ENCODE measurements around the gene CACNB1. TPM values are rescaled to one million over a fixed set of nuclear protein-coding genes. Genes with fewer than 3 reads are reported as not detected.

The CACNB1 gene
- total and polyA plus RNA-seq, 2 donors (not counting 1 experiment from before 2014, with no cell fraction given) = 3.8 to 12.4 TPM

GRCh38 chr17:39231591-39232551 is 34.4 kb upstream of the CACNB1 start:
- CTCF ChIA-PET = interaction anchor here (1.0 to 21.4 kb wide), 11 partner anchors 10 to 269 kb away, joined by 3 to 707 read pairs (median 13); partner anchors contain the start of genes ARL5C and RPL19
- ATAC-seq (ENCODE audit: low read depth) (peak; percentile 89), DNase-seq (peak; percentile 76)
- H3K27ac Mint-ChIP-seq = peak overlapping the region; percentile 32
- peak overlapping the region; percentile 60 for H3K4me2 ChIP-seq (replicated peaks; ENCODE audit: low read depth, low read length, poor library complexity, severe bottlenecking)
- peaks cover 0 to 48% (median 32%) of the 10 kb centered on the region in 4 experiments for H3K27me3 ChIP-seq (replicated peaks in 1 of 4; ENCODE audit: control extremely low read depth in 1 of 4, control insufficient read depth in 3 of 4, insufficient read depth in 4 of 4, low read length in 3 of 4)
- POLR2A ChIA-PET = interaction anchor here (0.6 to 1.4 kb wide), 3 partner anchors 23 to 1667 kb away, joined by 4 to 5 read pairs (median 5); partner anchors contain the start of gene RPL19
- H3K4me3 ChIP-seq (ENCODE audit: control extremely low read depth in 1 of 5, extremely low read depth in 1 of 5, insufficient read depth in 1 of 5, low read depth in 2 of 5, low read length in 4 of 5) = no peak overlapping the region
- peak overlapping the region; percentile 70 for H3K4me3 Mint-ChIP-seq
- peaks cover 44% of the 10 kb centered on the region for H3K27me3 Mint-ChIP-seq
- H3K9me3 ChIP-seq (ENCODE audit: control extremely low read depth in 1 of 3, control insufficient read depth in 2 of 3, insufficient read depth in 1 of 3, low read length in 2 of 3) = peaks cover 0 to 7% (median 0%) of the 10 kb centered on the region in 3 donors
- H3K9ac ChIP-seq (ENCODE audit: low read length) = no peak overlapping the region
- H3K9me3 Mint-ChIP-seq (ENCODE audit: insufficient read depth) = no peaks in the 10 kb centered on the region
- no peak overlapping the region for H3K27ac ChIP-seq (ENCODE audit: low read length in 2 of 2)
- peak; percentile 86 for TF ChIP-seq CTCF (IDR thresholded peaks at IDR 0.05)
- TF ChIP-seq EZH2 (IDR thresholded peaks at IDR 0.05; ENCODE audit: borderline replicate concordance, insufficient read depth, low read depth, low read length, poor library complexity, severe bottlenecking) = no peak
- no peak overlapping the region for H2AFZ ChIP-seq (ENCODE audit: insufficient read depth, low read depth, low read length, poor library complexity, severe bottlenecking)
- H3K4me1 Mint-ChIP-seq = peaks cover 14% of the 10 kb centered on the region
- WGBS (ENCODE audit: insufficient coverage) = 17% methylated on average over 20 of the region's 22 CpGs
- intact Hi-C loops (cut with micrococcal nuclease) = loop anchor here (1.0 kb wide), 3 partner anchors 25 to 249 kb away; no protein-coding TSS in a partner anchor
- H4K20me1 ChIP-seq (ENCODE audit: control insufficient read depth, insufficient read depth, low read length, poor library complexity, severe bottlenecking) = no peaks in the 10 kb centered on the region
- no peaks in the 10 kb centered on the region for H3K36me3 ChIP-seq (replicated peaks in 1 of 2; ENCODE audit: control extremely low read depth in 1 of 2, control insufficient read depth in 1 of 2, extremely low read depth in 1 of 2, insufficient read depth in 2 of 2, low read length in 1 of 2)
- peaks cover 12 to 13% of the 10 kb centered on the region in 2 donors for H3K4me1 ChIP-seq (ENCODE audit: control insufficient read depth in 2 of 2, insufficient read depth in 2 of 2, low read length in 2 of 2)
- no peaks in the 10 kb centered on the region for H3K79me2 ChIP-seq (ENCODE audit: control insufficient read depth, insufficient read depth, low read length)

Data from B cell (primary cell).